Breast epithelium (tissue), 3 donors: ENCODE results near the gene TRPV2.

Experiments used
- CTCF ChIP-seq, 3 donors: fragments of 450-650 bp; IDR thresholded peaks; one replicate each; pipeline ENCODE4 v1.5.1; 2016 to 2017; ENCODE audit warnings: antibody characterized with exemption in 3 of 3, mild to moderate bottlenecking in 3 of 3, moderate library complexity in 3 of 3
- POLR2A ChIP-seq: fragments of 450-650 bp; IDR thresholded peaks from one replicate; pipeline ENCODE4 v1.6.1; 2016; ENCODE audit warnings: antibody characterized with exemption, mild to moderate bottlenecking, moderate library complexity
- POLR2AphosphoS5 ChIP-seq, 3 donors: sonication (generic); formaldehyde crosslinking; IDR thresholded peaks; one replicate each; pipeline ENCODE4 v1.6.1; 2017; ENCODE audit warnings: antibody characterized with exemption in 3 of 3

GRCh38 chr17:16472539-16472938, 57.2 kb downstream of the TRPV2 start:
- TF ChIP-seq POLR2AphosphoS5 (IDR thresholded peaks at IDR 0.05) (no peak), CTCF (IDR thresholded peaks at IDR 0.05) (no peak), POLR2A (no peak)
